ENCODE measurements around the gene ZNF585A.
"Not testable (repeated sequence)": the region's sequence is repeated elsewhere in the genome, so short reads cannot be mapped to it uniquely, and the experiment has no call there.

DNA sequence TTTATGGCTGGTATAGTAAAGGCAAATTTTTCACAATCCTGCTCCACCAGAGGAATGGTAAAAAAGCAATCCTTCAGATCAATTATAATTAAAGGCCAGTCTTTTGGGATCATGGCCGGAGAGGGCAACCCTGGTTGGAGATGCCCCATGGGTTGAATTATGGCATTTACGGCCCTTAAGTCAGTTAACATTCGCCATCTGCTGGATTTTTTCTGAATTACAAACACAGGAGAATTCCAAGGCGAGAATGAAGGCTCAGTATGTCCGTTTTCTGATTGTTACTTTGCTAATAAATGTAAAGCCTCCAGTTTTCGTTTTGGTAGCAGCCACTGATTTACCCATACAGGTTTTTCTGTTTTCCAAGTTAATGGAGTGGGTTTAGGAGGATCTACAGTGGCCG, 60.7 kb downstream of the ZNF585A start:
- TF ChIP-seq, protein P1, sequence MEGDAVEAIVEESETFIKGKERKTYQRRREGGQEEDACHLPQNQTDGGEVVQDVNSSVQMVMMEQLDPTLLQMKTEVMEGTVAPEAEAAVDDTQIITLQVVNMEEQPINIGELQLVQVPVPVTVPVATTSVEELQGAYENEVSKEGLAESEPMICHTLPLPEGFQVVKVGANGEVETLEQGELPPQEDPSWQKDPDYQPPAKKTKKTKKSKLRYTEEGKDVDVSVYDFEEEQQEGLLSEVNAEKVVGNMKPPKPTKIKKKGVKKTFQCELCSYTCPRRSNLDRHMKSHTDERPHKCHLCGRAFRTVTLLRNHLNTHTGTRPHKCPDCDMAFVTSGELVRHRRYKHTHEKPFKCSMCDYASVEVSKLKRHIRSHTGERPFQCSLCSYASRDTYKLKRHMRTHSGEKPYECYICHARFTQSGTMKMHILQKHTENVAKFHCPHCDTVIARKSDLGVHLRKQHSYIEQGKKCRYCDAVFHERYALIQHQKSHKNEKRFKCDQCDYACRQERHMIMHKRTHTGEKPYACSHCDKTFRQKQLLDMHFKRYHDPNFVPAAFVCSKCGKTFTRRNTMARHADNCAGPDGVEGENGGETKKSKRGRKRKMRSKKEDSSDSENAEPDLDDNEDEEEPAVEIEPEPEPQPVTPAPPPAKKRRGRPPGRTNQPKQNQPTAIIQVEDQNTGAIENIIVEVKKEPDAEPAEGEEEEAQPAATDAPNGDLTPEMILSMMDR (IDR thresholded peaks at IDR 0.05): not testable (repeated sequence)
- not testable (repeated sequence) for TF ChIP-seq POLR2A (IDR thresholded peaks at IDR 0.05)
